GM23248 (cell line): ENCODE results near the gene NTF4.

Experiments
- EZH2 ChIP-seq: fragments of 200-600 bp; sonication (generic); IDR thresholded peaks from 2 replicates; pipeline ENCODE4 v1.6.1; 2018; ENCODE audit warnings: antibody characterized with exemption, mild to moderate bottlenecking; ENCODE audit not compliant: insufficient read depth, poor library complexity, severe bottlenecking
- EZH2phosphoT487 ChIP-seq: fragments of 200-600 bp; sonication (generic); IDR thresholded peaks from 2 replicates; pipeline ENCODE4 v1.6.1; 2018; ENCODE audit warnings: antibody characterized with exemption, moderate library complexity, mild to moderate bottlenecking, low read depth; ENCODE audit not compliant: insufficient read depth

GRCh38 chr19:49064768-49065611 lies at the start of gene NTF4:
- TF ChIP-seq EZH2phosphoT487 (no peak), EZH2 (no peak)
